SU-DHL-6 (cell line): Measurements from ENCODE around the gene SUPT3H.

Experiments
- H2AFZ ChIP-seq: fragments of 200-600 bp; sonication (generic); 2 replicates; pipeline ENCODE4 v1.6.1; 2014; ENCODE audit warnings: low read depth, mild to moderate bottlenecking, moderate library complexity, mixed read lengths, antibody characterized with exemption, low read length; ENCODE audit not compliant: severe bottlenecking
- H3F3A ChIP-seq: fragments of 200-600 bp; shearing (Covaris generic); 2 replicates; pipeline ENCODE4 v1.6.0; 2016; ENCODE audit warnings: antibody characterized with exemption, mild to moderate bottlenecking; ENCODE audit not compliant: insufficient read depth
- H3K27ac ChIP-seq: fragments of 200-600 bp; sonication (generic); 2 replicates; pipeline ENCODE4 v1.5.1; 2016; ENCODE audit warnings: low read depth, mild to moderate bottlenecking, low read length, moderate library complexity, mixed read lengths
- H3K27me3 ChIP-seq: fragments of 200-600 bp; sonication (generic), shearing (Covaris generic); 2 replicates; pipeline ENCODE4 v1.6.0; 2014; ENCODE audit warnings: mild to moderate bottlenecking, low read length
- H3K36me3 ChIP-seq: fragments of 200-600 bp; sonication (generic); 2 replicates; pipeline ENCODE4 v1.6.1; 2014; ENCODE audit warnings: mild to moderate bottlenecking, low read length, mixed read lengths
- H3K4me2 ChIP-seq: fragments of 300-600, 200-600 bp; shearing (Covaris generic), sonication (generic); 2 replicates; pipeline ENCODE4 v1.6.0; 2014; ENCODE audit warnings: low read length, low read depth, mild to moderate bottlenecking; ENCODE audit not compliant: poor library complexity, severe bottlenecking
- H3K4me3 ChIP-seq: fragments of 200-600 bp; sonication (generic); 2 replicates; pipeline ENCODE4 v1.5.1; 2014; ENCODE audit warnings: antibody characterized with exemption, low read length, mild to moderate bottlenecking, mixed read lengths; ENCODE audit not compliant: insufficient read depth, poor library complexity, severe bottlenecking
- H3K79me2 ChIP-seq: fragments of 200-600 bp; sonication (generic); 2 replicates; pipeline ENCODE4 v1.6.1; 2014; ENCODE audit warnings: mild to moderate bottlenecking, low read length, moderate library complexity; ENCODE audit not compliant: insufficient read depth
- H3K9ac ChIP-seq: fragments of 200-600 bp; sonication (generic); 2 replicates; pipeline ENCODE4 v1.7.0; 2014; ENCODE audit warnings: mild to moderate bottlenecking, low read length
- H3K9me2 ChIP-seq: fragments of 200-600 bp; sonication (generic); replicated peaks from 2 replicates; pipeline ENCODE4 v1.6.1; 2014; ENCODE audit warnings: low read length; ENCODE audit not compliant: insufficient read depth
- H3K9me3 ChIP-seq: fragments of 200-600 bp; sonication (generic); 2 replicates; pipeline ENCODE4 v1.6.1; 2014; ENCODE audit warnings: low read length, mixed read lengths; ENCODE audit not compliant: insufficient read depth
- H4K20me1 ChIP-seq: fragments of 200-600 bp; sonication (generic); 2 replicates; pipeline ENCODE4 v1.6.1; 2014; ENCODE audit warnings: low read depth, mild to moderate bottlenecking, antibody characterized with exemption, low read length, moderate library complexity, mixed read lengths
- CTCF ChIP-seq: fragments of 200-600 bp; sonication (generic); IDR thresholded peaks from one replicate; pipeline ENCODE4 v1.5.1; 2017; ENCODE audit warnings: antibody characterized with exemption, mild to moderate bottlenecking, low read length, moderate library complexity; ENCODE audit not compliant: insufficient read depth, poor library complexity, severe bottlenecking
- EZH2phosphoT487 ChIP-seq: fragments of 200-600 bp; sonication (generic), shearing (Covaris generic); conservative IDR thresholded peaks from 2 replicates; pipeline ENCODE4 v1.6.1; 2018; ENCODE audit warnings: mild to moderate bottlenecking, antibody characterized with exemption, low read length, moderate library complexity, mixed read lengths

Gene SUPT3H

GRCh38 chr6:45081634-45082033 lies 296.1 kb downstream of the SUPT3H start:
- no peaks in the 10 kb centered on the region for H3K27me3 ChIP-seq
- no peak overlapping the region for H2AFZ ChIP-seq
- H3K36me3 ChIP-seq, result no peaks in the 10 kb centered on the region
- H4K20me1 ChIP-seq, result no peaks in the 10 kb centered on the region; the same call in 1 of the 2 replicates
- TF ChIP-seq EZH2phosphoT487, result no peak
- TF ChIP-seq CTCF, result no peak
- H3K4me3 ChIP-seq, result no peak overlapping the region
- H3F3A ChIP-seq, result no peaks in the 10 kb centered on the region
- no peak overlapping the region for H3K9ac ChIP-seq
- H3K9me2 ChIP-seq, result no peaks in the 10 kb centered on the region
- no peaks in the 10 kb centered on the region for H3K9me3 ChIP-seq
- no peak overlapping the region for H3K4me2 ChIP-seq
- H3K27ac ChIP-seq, result no peak overlapping the region
- no peaks in the 10 kb centered on the region for H3K79me2 ChIP-seq

- H3F3A ChIP-seq, result no peaks in the 10 kb centered on the region
- H3K9me3 ChIP-seq, result no peaks in the 10 kb centered on the region
- no peak overlapping the region for H2AFZ ChIP-seq
- H3K9me2 ChIP-seq, result no peaks in the 10 kb centered on the region
- no peak overlapping the region for H3K4me3 ChIP-seq
- H3K4me2 ChIP-seq, result no peak overlapping the region
- H3K27ac ChIP-seq, result no peak overlapping the region
- TF ChIP-seq CTCF (no peak), EZH2phosphoT487 (no peak)
- H3K36me3 ChIP-seq, result no peaks in the 10 kb centered on the region
- no peaks in the 10 kb centered on the region for H3K79me2 ChIP-seq
- H3K27me3 ChIP-seq, result no peaks in the 10 kb centered on the region
- H3K9ac ChIP-seq, result no peak overlapping the region
- H4K20me1 ChIP-seq, result peaks cover 5% of the 10 kb centered on the region; the same call in 1 of the 2 replicates
Measured at GRCh38 chr6:45078432-45078831, 299.3 kb downstream of the SUPT3H start.

GRCh38 chr6:45076217-45076930 lies 301.4 kb downstream of the SUPT3H start:
- Histone ChIP-seq H3K27me3 (no peaks in the 10 kb centered on the region), H2AFZ (no peak overlapping the region), H3K9me2 (no peaks in the 10 kb centered on the region), H4K20me1 (peaks cover 5% of the 10 kb centered on the region; the same call in 1 of the 2 replicates), H3K36me3 (no peaks in the 10 kb centered on the region), H3K79me2 (no peaks in the 10 kb centered on the region), H3F3A (no peaks in the 10 kb centered on the region), H3K4me2 (no peak overlapping the region), H3K9ac (no peak overlapping the region), H3K27ac (no peak overlapping the region), H3K4me3 (no peak overlapping the region), H3K9me3 (no peaks in the 10 kb centered on the region)
- TF ChIP-seq EZH2phosphoT487 (no peak), CTCF (no peak)
